HFF-Myc (cell line): ENCODE measurements around the gene CCDC102A.

Experiments used
- DNase-seq: peaks from one replicate; pipeline ENCODE4 v3.0.0-alpha.2; 2011; ENCODE audit warnings: low read depth; ENCODE audit errors: extremely low read depth
- H3K4me3 ChIP-seq: replicated peaks from 2 replicates; pipeline ENCODE4 v1.5.1; 2011; ENCODE audit warnings: low read depth, mild to moderate bottlenecking, control low read depth, low read length
- CTCF ChIP-seq: IDR thresholded peaks from 2 replicates; pipeline ENCODE4 v1.5.1; 2012; ENCODE audit warnings: mild to moderate bottlenecking, low read depth, low read length, control low read depth; ENCODE audit errors: missing control alignments

CCDC102A gene

GRCh38 chr16:57531635-57532265 is 4.6 kb downstream of the CCDC102A start:
- no peak overlapping the region for H3K4me3 ChIP-seq
- TF ChIP-seq CTCF: no peak
- no peak for DNase-seq

- no peak for DNase-seq
- TF ChIP-seq CTCF: no peak
- H3K4me3 ChIP-seq: no peak overlapping the region
These were observed 5.2 kb downstream of the CCDC102A start for GRCh38 chr16:57531253-57531575.

DNA sequence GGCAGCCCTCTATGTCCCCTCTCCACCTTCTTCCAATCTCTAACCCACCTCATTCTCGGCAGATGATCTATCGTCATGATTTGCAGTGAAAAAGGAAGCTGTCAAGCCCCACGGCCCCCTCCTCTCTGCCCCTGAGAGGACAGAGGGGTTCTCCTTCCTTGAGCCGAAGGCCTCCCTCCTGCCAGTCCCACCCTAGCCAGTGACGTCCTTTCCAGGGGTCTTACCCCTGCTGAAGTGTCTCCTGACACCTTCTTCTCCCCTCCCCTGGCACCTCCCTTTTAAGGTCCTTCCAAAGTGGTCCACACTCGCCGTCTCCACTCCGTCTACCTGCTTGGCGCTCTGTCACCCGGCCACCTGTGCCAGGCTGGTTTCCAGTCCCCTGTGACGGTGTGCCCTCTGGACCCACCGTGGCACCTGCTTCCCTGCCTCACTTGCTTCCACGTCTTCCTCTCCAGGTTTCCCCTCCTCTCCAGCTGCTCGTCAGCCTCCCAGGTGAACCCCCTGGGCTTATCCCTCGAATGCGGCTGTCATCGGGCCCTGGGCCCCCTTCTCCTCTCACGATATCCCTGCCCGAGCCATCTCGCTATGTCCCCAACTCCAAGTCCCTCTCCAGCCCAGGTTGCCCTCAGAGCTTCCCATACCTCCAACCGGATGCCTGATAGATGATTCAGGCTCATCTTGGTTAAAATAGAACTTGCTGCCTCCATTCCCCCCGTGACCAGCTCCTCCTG is 5.7 kb downstream of the CCDC102A start:
- TF ChIP-seq CTCF: no peak
- no peak for DNase-seq
- H3K4me3 ChIP-seq: no peak overlapping the region

DNA sequence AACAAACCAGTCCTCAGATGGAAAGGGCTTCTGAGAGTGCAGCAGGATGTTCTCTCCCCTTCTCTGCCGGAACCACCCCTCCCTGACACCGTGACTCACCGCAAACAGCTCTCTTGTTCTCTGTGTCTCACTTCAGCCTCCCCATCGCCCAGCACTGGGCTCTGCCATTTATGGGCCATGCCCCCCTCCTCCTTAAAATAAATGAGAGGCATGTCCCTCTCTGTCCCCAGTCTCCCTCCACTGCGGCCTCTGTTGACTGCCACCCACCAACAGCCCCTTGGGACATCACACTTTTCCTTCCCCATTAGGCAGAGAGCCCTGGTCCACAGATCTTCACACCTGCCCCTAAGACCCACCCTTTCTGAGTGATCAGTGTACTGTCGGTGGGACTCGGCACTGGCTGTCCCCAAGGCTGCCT is 6.3 kb downstream of the CCDC102A start:
- DNase-seq: peak; percentile 22

DNA sequence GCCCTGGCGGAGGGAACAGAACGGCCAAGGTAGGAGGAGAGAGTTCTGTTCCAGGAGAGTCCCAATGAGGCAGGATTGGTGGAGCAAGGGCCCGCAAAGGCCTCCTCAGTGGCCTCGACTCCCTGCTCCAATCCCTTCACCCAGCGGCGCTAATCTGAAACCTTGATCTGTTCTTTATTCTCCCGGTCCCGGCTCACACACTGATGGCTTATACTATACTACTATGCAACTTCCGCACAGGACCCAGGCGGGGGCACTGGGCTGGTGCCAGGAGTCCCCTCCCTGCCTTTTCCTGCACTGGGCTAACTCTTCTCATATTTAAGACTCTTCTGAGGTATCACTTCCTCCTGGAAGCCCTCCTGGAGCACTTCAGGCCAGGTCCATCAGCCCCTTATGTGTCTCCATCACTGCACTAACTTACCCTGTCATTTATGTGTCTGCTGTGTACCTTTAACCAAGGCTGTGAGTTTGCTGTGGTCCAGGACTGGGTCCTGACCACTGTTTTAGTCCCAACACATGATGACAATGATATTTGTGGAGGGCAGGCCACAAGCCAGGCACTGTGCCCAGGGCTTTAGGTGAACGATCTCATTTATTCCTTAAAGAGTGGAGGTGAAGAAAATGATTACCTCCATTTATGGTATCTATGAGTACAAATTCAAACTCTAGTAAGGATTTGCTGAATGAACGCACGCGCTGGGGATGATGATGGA is 6.8 kb downstream of the CCDC102A start:
- DNase-seq: no peak
- no peak for TF ChIP-seq CTCF
- no peak overlapping the region for H3K4me3 ChIP-seq

More for the DNA sequence above, 6.3 kb downstream of the CCDC102A start:
- no peak overlapping the region for H3K4me3 ChIP-seq
- TF ChIP-seq CTCF: no peak

- no peak for DNase-seq
- no peak for TF ChIP-seq CTCF
- H3K4me3 ChIP-seq: no peak overlapping the region
These were observed 7.6 kb downstream of the CCDC102A start for GRCh38 chr16:57528499-57529390.
